Measurements from ENCODE around the gene SLC6A14.

The SLC6A14 gene

GRCh38 chrX:116436358-116436816 lies at the start of gene SLC6A14:
SLC6A14 (plus strand) TSS chrX:116436606; CDS start chrX:116436710, 104 bp downstream.
- no peak for DNase-seq (ENCODE audit: low spot score)

GRCh38 chrX:116395752-116396151 lies 40.7 kb upstream of the SLC6A14 start:
- DNase-seq (ENCODE audit: low spot score): no peak

GRCh38 chrX:116399681-116400080 lies 36.7 kb upstream of the SLC6A14 start:
- DNase-seq (ENCODE audit: low spot score): no peak

GRCh38 chrX:116409219-116409618 lies 27.2 kb upstream of the SLC6A14 start:
- DNase-seq (ENCODE audit: low spot score): no peak

- DNase-seq (ENCODE audit: low spot score): no peak
These were observed 23.1 kb upstream of the SLC6A14 start for GRCh38 chrX:116413273-116413672.

GRCh38 chrX:116417214-116417613 lies 19.2 kb upstream of the SLC6A14 start:
- no peak for DNase-seq (ENCODE audit: low spot score)

- no peak for DNase-seq (ENCODE audit: low spot score)
These were observed 18.4 kb upstream of the SLC6A14 start for GRCh38 chrX:116417968-116418367.

GRCh38 chrX:116427978-116428377 lies 8.4 kb upstream of the SLC6A14 start:
- DNase-seq (ENCODE audit: low spot score): no peak

GRCh38 chrX:116435597-116435996 lies 809 bp upstream of the SLC6A14 start:
- no peak for DNase-seq (ENCODE audit: low spot score)

- DNase-seq (ENCODE audit: low spot score): no peak
These were observed 12.8 kb downstream of the SLC6A14 start for GRCh38 chrX:116449156-116449555.

GRCh38 chrX:116462822-116463221 lies 26.4 kb downstream of the SLC6A14 start, which contains the start of gene CT83:
CT83 (minus strand) TSS chrX:116462976; CDS start chrX:116462856, 120 bp downstream.
- no peak for DNase-seq (ENCODE audit: low spot score)

- DNase-seq (ENCODE audit: low spot score): no peak
These were observed 43.7 kb downstream of the SLC6A14 start for GRCh38 chrX:116480059-116480458.

GRCh38 chrX:116490104-116490503 lies 53.7 kb downstream of the SLC6A14 start:
- DNase-seq (ENCODE audit: low spot score): no peak

GRCh38 chrX:116493271-116493670 lies 56.9 kb downstream of the SLC6A14 start:
- no peak for DNase-seq (ENCODE audit: low spot score)

- no peak for DNase-seq (ENCODE audit: low spot score)
These were observed 63.4 kb downstream of the SLC6A14 start for GRCh38 chrX:116499780-116500179.

All from Ammon's horn (tissue), 1 donor.